Posterior vena cava (tissue), 2 donors: ENCODE data around the gene RAD18. TPM values are rescaled to one million over a fixed set of nuclear protein-coding genes. Genes with fewer than 3 reads are reported as not detected.

Experiments
- DNase-seq: peaks from one replicate; pipeline ENCODE4 v3.0.0-alpha.2; 2020; ENCODE audit warnings: low spot score
- intact Hi-C, 2 donors: fragments of 100-400 bp; cut with DNase I; formaldehyde crosslinking; loops; one replicate each; pipeline versions ENCODE4 v1.14.1 to v1.14.2; 2022 to 2023
- total RNA-seq, 2 donors: library from RNA; stranded (reverse); fragmentation: NEBNext Ultra II Directional; extraction: Animal tissue kit (Norgen Biotek cat#: 25700); gene quantifications; one replicate each; pipeline ENCODE4 v1.2.1, GENCODE V29; 2021
- donor health status: DM: yes; HTN: yes; CAD: no.
- donor health status: DM: yes; HTN: yes; CAD: no.

The RAD18 gene
- total RNA-seq, 2 donors from 2014 or later = 8.1 to 8.5 TPM

DNA sequence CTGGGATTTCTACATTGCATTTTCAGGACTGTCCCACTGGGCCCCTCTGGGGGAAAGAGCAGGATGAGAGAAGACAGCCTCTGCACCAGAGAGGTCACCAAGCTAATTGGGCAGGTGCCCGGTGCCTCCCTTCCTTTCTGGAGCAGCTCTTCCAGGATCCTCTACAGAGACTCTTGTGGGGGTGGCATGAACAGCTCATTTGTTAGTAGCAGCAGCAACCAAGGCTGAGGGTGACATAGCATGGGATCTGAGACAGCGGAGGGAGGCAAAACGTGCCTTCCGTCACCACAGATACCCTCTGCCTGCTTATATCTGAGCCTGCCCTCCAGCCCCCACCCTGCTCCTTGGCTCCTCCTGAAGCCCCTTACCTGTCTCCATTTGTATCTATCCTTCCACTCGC lies 110.8 kb downstream of the RAD18 start:
- DNase-seq = no peak
- intact Hi-C loops = no loop called here

DNA sequence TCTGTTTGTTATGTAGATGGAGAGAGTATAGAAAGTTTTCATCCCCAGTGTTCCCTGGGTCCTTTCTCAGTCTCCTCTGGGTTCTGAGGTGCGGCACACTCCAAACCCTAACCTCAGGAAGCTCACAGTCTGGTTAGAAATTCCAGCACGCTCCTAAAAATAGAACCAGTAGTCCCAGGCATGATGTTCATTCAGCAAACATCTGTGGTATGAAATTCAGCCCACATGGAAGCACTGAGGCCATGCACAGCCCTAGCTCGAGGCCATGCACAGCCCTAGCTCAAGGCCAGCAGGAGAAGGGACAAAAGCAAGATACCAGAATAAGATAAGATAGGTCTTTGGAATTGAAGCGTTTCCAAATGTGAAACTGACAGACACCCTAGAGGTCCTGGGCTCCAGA lies 111.6 kb downstream of the RAD18 start:
- DNase-seq = no peak
- intact Hi-C loops = no loop called here

DNA sequence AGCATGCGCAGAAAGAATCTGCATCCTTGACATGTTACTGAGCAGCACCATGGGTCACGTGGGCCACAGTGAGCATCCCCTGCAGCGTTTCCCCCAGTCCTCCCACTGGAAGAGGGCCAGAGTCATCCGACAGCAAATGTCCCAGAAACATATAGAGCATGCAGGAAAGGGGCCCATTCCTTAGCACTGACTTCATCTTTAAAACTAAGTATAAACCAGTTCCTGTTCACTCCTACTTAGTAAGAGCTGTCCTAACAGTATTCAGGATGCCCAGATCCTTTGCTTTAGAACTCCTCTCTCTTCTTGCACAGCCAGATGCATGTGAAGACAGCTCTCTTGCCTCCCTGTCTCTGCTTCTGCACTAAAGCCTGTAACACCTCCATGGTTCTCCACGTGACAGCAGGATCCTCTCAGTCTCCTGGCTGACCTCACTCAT lies 114.6 kb downstream of the RAD18 start:
- intact Hi-C loops = no loop called here
- DNase-seq = no peak

DNA sequence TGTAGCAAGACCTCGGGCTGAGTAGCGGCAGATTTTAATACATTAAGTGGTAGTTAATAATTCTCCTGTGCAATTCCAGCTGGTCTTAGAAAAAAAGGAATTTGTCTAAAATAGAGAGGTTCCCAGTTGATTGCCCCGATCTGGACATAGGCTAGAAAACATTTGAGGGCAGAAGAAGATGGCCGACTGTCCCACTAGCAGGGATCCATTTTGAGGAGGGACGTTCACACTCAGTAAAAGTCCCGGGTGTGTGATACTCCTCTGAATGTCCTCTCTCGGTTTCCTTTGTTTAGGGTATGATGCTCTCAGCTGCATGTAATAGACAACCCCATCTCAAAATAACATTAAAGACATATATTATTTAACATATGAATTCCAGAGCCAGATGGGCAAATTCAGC lies 116.0 kb downstream of the RAD18 start:
- intact Hi-C loops = no loop called here
- DNase-seq = no peak

DNA sequence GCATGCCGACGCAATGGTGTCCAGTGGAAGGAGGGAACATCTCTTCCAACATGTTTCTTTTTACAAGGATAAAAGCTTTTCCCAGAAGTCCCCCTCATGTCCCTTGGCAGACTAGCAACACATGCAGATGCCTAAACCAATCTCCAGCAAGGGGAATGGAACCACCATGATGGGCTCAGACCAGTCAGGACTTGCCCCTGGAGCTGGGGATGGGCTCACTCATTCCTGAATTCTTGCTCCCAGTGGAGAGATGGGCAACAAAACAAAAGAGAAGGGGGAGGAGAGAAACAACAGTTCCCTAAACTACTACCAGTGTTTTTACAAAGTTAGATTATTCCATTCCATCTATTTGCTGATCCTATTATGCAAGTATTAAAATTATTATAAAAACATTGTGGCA lies 117.1 kb downstream of the RAD18 start:
- no peak for DNase-seq
- intact Hi-C loops = no loop called here

DNA sequence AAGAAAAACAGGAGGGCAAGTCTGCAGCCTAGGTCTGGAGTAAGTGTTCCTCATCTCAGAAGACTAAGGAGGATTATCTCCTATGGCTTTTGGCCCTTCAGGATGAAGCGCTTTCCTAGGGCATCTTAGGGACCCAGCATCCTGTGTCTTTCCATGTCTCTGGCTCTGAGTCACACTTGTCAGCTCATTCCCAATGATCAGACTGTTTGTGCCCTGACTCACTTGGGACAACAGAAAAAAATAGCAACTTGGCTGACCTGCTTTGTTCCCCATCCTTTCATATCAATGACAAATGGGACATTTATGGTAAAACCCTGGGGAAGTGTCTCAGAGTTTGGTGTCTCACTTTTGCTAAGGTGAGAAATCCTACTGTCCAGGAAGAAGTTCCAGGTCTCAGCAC lies 117.6 kb downstream of the RAD18 start:
- DNase-seq = no peak
- intact Hi-C loops = no loop called here

DNA sequence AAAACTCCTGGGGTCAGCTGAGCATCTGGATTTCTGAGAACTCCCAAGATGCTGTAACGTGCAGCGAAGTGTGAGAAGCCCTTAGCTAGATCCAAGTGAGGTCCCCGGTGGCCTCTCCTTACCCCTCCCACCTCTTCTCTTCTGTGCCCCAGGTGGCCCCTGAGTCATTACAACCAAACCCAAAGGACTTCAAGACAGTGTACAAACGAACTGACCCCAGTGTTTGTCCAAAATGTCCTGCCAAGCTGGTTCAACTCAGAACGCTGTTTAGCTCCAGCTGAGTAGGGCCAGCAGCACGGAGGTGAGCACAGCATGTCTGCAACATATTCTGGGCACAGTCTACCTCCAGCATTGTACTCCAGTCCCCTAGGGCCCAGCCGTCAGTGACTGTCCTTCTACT lies 119.9 kb downstream of the RAD18 start:
- intact Hi-C loops = no loop called here
- no peak for DNase-seq

DNA sequence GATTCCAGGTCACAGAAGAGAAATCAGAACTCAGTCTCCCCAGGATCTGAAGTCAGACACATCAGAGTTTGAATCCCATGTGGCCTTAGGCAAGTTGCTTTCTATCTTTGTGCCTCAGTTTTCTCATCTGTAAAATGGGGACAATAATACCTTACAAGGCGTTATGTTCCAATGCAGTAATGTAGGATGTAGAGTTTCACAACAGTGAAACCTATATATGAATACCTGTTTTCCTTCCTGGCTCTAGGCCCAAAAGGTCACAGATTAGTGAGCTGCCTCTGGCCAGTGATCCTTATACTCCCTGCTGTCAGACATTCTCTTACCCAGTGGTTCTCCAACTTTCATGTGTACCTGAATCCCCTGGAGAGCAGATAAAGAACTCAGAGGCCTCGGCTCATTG lies 121.0 kb downstream of the RAD18 start:
- intact Hi-C loops = no loop called here
- DNase-seq = no peak

DNA sequence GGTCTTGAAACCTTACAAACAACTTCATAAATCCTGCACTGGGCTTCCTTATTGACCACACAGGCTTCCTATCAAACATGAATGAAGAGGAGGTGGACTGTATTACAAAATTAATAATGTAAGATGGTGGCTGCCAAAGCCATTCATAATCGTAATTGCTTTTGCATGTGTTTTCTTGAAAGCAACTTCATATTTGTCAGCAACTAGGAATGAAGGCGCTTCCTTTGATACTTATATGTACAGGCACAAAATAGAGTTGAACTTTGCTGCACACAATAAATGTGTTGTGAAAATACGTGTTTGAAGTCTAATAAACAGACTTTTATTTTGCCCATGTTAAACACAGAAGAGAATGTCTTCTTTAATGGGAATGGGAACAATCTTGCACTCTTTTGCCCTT lies 121.8 kb downstream of the RAD18 start:
- no peak for DNase-seq
- intact Hi-C loops = no loop called here

DNA sequence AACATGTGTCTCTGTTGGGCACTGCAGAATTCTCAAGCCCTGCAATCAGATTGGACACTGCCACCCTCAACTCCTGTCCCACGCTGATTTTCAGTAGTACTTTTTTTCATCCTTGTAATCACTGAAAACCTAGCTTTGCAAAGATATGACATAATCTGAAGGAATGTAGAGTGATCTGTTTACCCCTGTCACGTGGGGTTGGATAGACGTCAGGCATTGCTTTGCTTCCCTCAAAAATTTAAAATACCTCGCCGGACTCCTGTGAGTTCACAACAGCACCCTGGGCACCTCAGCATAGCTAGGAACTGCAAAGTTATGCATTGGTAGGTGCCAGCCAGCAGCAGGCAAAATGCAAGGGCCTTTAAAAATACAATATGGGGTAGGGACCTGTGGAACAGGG lies 122.7 kb downstream of the RAD18 start:
- intact Hi-C loops = no loop called here
- no peak for DNase-seq

DNA sequence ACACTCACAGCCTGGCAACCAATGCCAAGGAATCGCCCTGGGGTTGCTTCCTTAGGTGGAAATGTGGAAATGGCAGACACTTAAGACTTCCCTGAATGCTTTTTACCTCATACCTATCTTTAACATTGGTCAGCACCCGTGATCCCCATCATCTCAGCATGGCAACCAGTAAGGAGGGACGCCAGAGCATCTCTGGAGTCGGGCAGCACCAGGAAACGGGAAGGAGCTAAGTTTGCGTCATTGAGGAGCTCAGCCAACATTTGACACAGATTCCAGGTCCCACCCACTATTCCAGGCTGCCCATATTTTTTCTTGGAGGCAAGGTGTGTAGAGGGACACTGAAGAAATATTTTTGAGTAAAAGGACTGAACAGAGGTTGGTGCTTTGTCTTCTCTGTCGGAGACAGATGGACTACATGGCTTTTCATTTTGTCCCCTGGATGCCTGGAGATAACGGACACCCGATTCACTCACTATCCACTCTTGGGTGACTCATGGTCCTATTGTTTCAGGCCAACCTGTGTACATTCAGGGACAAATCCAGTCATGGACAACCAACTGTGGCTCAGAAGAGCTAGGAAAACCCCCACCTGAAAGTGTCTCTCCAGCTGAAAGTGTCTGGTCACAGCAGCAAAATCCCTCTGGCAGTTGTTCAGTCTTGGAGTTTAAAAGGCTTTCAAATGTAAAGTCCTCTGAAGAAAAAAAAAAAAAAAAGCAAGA lies 123.5 kb downstream of the RAD18 start:
- intact Hi-C loops = loop anchor here in 1 of 2 donors (10.0 kb wide), 1 partner anchor 1935 kb away; no protein-coding TSS in a partner anchor
- no peak for DNase-seq

DNA sequence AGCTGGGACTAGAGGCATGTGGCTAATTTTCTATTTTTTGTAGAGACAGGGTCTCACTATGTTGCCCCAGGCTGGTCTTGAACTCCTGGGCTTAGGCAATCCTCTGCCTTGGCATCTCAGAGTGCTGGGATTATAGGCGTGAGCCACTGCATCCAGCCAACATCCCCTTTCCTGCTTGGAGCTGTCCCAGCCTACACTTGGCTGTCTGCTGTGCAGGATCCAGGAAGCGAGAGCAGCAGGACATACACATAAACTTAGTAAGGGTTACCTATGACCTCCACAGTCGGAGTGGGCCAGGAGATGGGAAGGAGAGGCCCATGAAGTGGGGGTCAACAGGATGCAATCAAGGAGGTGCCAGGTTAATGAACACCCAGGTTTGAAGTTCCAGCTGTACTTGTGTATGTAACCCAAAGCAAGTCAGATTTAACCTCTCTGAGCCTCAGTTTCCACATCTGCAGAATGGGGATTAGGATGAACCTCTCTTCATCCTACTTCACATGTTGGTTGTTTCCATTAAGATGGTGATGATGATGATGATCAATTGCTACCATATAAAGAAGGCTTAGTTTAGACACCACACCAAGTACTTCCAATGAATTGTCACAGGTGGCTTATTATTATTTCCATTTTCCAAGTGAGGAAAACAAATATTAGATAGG lies 124.4 kb downstream of the RAD18 start:
- DNase-seq = no peak
- intact Hi-C loops = loop anchor here in 1 of 2 donors (10.0 kb wide), 1 partner anchor 1936 kb away; no protein-coding TSS in a partner anchor

DNA sequence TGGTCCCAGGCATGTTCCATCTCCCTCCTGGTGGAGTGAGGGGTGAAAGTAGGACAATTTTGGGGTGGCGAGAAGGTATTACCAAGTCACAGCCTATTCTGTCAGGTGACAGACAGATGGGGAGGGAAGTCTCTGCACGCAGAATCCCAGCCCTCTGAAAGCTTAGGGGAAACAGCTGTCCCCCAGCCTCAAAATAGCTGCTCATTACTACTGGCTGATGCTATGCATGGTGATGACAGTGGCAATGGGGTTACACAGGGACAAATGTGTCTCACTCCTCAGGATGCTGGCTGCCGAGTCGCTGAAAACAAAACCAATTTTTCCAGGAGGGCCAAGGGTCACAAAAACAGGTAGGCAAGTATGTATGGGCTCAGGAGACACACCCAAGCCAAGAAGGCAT lies 125.0 kb downstream of the RAD18 start:
- intact Hi-C loops = loop anchor here in 1 of 2 donors (10.0 kb wide), 1 partner anchor 1937 kb away; no protein-coding TSS in a partner anchor
- DNase-seq = no peak

DNA sequence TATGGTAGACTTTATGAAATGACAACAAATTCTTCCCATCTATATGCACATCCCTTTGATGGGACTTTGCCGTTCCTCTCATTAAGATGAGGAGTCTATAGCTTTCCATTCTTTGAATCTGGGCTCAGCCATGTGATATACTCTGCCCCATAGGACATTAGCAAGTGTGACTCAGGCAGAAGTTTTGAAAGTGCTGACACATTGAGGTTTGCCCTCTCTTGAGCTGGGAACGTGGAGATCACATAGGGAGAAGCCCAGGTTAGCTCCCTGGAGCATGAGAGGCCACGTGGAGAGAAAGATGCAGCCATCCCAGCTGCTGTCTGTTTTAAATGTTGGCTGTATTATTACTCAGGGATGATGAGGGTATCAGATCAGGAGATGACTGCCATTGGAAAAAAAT lies 126.1 kb downstream of the RAD18 start:
- no peak for DNase-seq
- intact Hi-C loops = loop anchor here in 1 of 2 donors (10.0 kb wide), 1 partner anchor 1938 kb away; no protein-coding TSS in a partner anchor

DNA sequence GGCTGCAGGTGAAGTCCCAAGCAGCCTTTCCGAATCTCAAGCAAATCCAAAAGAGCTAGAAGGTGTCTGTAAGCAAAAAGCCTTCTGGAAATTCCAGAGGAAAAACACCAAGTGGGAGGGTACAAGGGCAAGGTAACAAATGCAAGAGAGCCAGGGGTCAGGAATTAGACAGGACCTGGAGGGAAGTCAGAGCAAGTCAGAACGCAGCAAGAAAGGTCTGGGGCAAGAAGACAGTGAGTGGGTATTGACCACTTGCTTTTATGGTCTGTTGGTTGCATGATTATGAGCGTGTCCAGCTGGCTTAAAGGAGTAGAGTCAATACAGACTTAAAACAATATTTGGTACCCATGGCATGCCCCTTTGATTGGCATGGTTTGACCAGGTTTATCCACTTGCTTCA lies 127.2 kb downstream of the RAD18 start:
- intact Hi-C loops = loop anchor here in 1 of 2 donors (10.0 kb wide), 1 partner anchor 1939 kb away; no protein-coding TSS in a partner anchor
- no peak for DNase-seq

DNA sequence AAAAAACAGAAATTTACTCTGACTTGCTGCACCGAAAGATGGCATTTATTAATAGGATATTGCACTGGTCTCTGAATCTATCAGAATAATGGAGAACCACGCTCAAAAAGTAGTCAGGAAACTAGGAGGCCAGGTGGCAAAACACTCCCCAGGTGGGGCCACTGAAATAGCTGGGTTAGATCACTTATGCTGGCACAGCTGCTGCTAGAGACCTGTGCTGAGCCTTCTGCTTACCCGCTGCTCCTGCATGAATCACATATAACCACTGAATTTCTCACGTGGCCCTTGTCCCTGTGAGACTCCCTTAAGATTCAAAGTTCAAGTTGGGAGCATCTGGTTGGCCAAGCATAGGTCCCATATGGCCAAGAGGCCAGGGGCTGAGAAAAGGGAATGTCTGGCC lies 127.9 kb downstream of the RAD18 start:
- intact Hi-C loops = loop anchor here in 1 of 2 donors (10.0 kb wide), 1 partner anchor 1939 kb away; no protein-coding TSS in a partner anchor

DNA sequence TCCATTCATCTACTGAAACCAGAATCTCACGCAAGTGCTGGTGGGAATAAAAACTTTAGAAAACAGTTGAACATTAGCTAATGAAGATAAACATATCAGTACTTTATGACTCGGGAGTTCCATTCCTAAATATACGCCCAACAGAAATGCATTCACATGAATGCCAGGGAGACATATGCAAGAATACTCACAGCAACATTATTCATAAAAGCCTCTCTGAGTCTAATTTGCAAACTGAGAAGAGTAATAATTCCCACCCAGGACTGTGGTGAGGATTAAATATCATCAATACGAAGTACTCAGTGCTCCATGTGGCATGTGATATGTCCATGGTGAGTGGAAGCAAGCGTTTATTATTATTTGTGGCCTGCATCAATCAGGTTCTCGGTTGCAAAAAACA lies 128.3 kb downstream of the RAD18 start:
- DNase-seq = no peak
- intact Hi-C loops = loop anchor here in 1 of 2 donors (10.0 kb wide), 1 partner anchor 1940 kb away; no protein-coding TSS in a partner anchor

More for the DNA sequence above, 127.9 kb downstream of the RAD18 start:
- DNase-seq = no peak

DNA sequence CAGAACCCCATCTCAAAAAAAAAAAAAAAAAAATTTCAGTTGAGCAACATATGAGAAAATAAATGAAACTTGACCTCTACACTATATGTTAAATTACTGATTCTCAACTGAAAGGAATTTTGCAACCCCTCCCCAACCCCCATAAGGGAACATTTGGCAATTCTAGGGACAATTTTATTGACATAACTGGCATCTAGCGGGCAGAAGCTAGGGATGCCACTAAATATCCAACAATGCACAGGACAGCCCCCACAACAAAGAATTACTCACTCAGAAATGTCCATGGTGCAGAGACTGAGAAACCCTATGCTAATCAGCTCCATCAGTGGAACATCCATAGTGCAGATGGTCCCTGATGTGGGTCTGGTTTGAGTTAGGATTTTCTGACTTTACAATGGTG lies 135.6 kb downstream of the RAD18 start:
- intact Hi-C loops = no loop called here

More for the DNA sequence above, 135.6 kb downstream of the RAD18 start:
- DNase-seq = no peak
